ENCODE data around the gene MAPKAPK3.
"Not testable (repeated sequence)": the region's sequence is repeated elsewhere in the genome, so short reads cannot be mapped to it uniquely, and the experiment has no call there.

The MAPKAPK3 gene

GRCh38 chr3:50658416-50658815 lies 41.5 kb downstream of the MAPKAPK3 start:
- DNase-seq (ENCODE audit: low read depth) = no peak
- H3K4me3 ChIP-seq (ENCODE audit: control insufficient read depth, low read depth, low read length) = no peak overlapping the region
- TF ChIP-seq, protein P1, sequence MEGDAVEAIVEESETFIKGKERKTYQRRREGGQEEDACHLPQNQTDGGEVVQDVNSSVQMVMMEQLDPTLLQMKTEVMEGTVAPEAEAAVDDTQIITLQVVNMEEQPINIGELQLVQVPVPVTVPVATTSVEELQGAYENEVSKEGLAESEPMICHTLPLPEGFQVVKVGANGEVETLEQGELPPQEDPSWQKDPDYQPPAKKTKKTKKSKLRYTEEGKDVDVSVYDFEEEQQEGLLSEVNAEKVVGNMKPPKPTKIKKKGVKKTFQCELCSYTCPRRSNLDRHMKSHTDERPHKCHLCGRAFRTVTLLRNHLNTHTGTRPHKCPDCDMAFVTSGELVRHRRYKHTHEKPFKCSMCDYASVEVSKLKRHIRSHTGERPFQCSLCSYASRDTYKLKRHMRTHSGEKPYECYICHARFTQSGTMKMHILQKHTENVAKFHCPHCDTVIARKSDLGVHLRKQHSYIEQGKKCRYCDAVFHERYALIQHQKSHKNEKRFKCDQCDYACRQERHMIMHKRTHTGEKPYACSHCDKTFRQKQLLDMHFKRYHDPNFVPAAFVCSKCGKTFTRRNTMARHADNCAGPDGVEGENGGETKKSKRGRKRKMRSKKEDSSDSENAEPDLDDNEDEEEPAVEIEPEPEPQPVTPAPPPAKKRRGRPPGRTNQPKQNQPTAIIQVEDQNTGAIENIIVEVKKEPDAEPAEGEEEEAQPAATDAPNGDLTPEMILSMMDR (conservative IDR thresholded peaks at IDR 0.05; ENCODE audit: control insufficient read depth, insufficient read depth, low read depth, low read length) = no peak

DNA sequence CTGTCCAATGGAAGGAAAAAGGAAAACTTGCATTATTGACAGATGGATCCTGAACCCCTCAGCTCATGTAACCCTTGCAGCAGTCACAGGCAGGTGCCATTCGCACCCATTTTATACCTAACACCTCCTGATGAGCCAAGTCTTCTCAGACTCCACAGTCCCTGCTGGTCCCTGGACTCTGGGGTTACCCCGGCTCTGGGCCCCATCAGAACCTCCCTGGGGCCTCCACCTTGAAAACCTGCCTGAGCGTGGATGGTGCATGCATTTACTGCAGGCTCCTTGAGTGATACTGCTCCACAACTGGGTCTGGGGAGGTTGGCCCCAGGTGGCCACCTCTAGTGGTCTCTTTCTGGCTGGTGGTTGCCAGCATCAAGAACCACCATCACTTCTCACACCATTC lies 41.9 kb downstream of the MAPKAPK3 start:
- DNase-seq (ENCODE audit: low read depth) = no peak
- TF ChIP-seq, protein P1 (conservative IDR thresholded peaks at IDR 0.05; ENCODE audit: control insufficient read depth, insufficient read depth, low read depth, low read length) = no peak
- no peak overlapping the region for H3K4me3 ChIP-seq (ENCODE audit: control insufficient read depth, low read depth, low read length)

- DNase-seq (ENCODE audit: low read depth) = no peak
- no peak overlapping the region for H3K4me3 ChIP-seq (ENCODE audit: control insufficient read depth, low read depth, low read length)
- TF ChIP-seq, protein P1 (conservative IDR thresholded peaks at IDR 0.05; ENCODE audit: control insufficient read depth, insufficient read depth, low read depth, low read length) = no peak
Measured at GRCh38 chr3:50660386-50660785, 43.4 kb downstream of the MAPKAPK3 start.

GRCh38 chr3:50661321-50661837 lies 44.4 kb downstream of the MAPKAPK3 start:
- DNase-seq (ENCODE audit: low read depth) = no peak
- TF ChIP-seq, protein P1 (conservative IDR thresholded peaks at IDR 0.05; ENCODE audit: control insufficient read depth, insufficient read depth, low read depth, low read length) = no peak
- H3K4me3 ChIP-seq (ENCODE audit: control insufficient read depth, low read depth, low read length) = no peak overlapping the region

GRCh38 chr3:50662408-50662807 lies 45.5 kb downstream of the MAPKAPK3 start:
- no peak overlapping the region for H3K4me3 ChIP-seq (ENCODE audit: control insufficient read depth, low read depth, low read length)
- TF ChIP-seq, protein P1 (conservative IDR thresholded peaks at IDR 0.05; ENCODE audit: control insufficient read depth, insufficient read depth, low read depth, low read length) = no peak
- no peak for DNase-seq (ENCODE audit: low read depth)

- H3K4me3 ChIP-seq (ENCODE audit: control insufficient read depth, low read depth, low read length) = no peak overlapping the region
- no peak for DNase-seq (ENCODE audit: low read depth)
- TF ChIP-seq, protein P1 (conservative IDR thresholded peaks at IDR 0.05; ENCODE audit: control insufficient read depth, insufficient read depth, low read depth, low read length) = no peak
Measured at GRCh38 chr3:50665081-50665840, 48.3 kb downstream of the MAPKAPK3 start.

DNA sequence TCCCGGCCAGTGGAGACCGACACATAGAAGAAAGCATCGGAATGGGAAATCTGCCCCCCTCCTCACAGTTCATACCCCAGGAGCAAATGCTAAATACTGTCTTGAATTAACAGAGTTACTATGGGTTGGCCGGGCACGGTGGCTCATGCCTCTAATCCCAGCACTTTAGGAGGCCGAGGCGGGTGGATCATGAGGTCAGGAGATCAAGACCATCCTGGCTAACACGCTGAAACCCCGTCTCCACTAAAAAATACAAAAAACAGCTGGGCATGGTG lies 48.8 kb downstream of the MAPKAPK3 start:
- H3K4me3 ChIP-seq (ENCODE audit: control insufficient read depth, low read depth, low read length); DNase-seq (ENCODE audit: low read depth): not testable (repeated sequence)
